IMR-90 (cell line): Measurements from ENCODE around the gene STIM1. TPM values are rescaled to one million over a fixed set of nuclear protein-coding genes. Genes with fewer than 3 reads are reported as not detected.

Source experiments
- ATAC-seq: fragments of 200-7000 bp; cut with Tn5 transposase; 2 replicates; pipeline ENCODE4 v1.9.1; 2020; ENCODE audit warnings: low read depth, mild to moderate bottlenecking, moderate library complexity
- BruUV-seq: library from RNA; stranded (reverse); fragments of 400-500 nt; replicated peaks from 2 replicates; lab custom pipeline; 2021; lab: Mats Ljungman, UMichigan
- CTCF ChIA-PET: fragments of 300-600 bp; formaldehyde crosslinking; extraction: SDS; loops from one replicate; lab custom pipeline; 2021; ENCODE audit warnings: antibody characterized with exemption; lab: Yijun Ruan, JAX
- POLR2A ChIA-PET: fragments of 300-600 bp; sonication (Branson Sonifier 250); formaldehyde crosslinking; loops from one replicate; lab custom pipeline; 2022; ENCODE audit warnings: antibody characterized with exemption; ENCODE audit not compliant: unreplicated experiment; lab: Charles Lee
- DNase-seq: peaks from one replicate; pipeline ENCODE4 v3.0.0; 2013
- H2AFZ ChIP-seq: replicated peaks from 2 replicates; pipeline ENCODE3; 2013; ENCODE audit warnings: low read length, mild to moderate bottlenecking; ENCODE audit not compliant: poor library complexity
- H2AK5ac ChIP-seq: 2 replicates; pipeline ENCODE4 v1.6.1; 2013; ENCODE audit warnings: low read depth, low read length, inconsistent platforms
- H2AK9ac ChIP-seq: replicated peaks from 2 replicates; pipeline ENCODE3; 2013; ENCODE audit warnings: mild to moderate bottlenecking, low read depth, low read length, moderate library complexity; ENCODE audit not compliant: poor library complexity
- H2BK120ac ChIP-seq: 2 replicates; pipeline ENCODE4 v1.6.1; 2013; ENCODE audit warnings: low read depth, low read length, inconsistent platforms
- H2BK15ac ChIP-seq: 3 replicates; pipeline ENCODE4 v1.6.1; 2013; ENCODE audit warnings: low read depth, low read length, inconsistent platforms
- H2BK20ac ChIP-seq: 2 replicates; pipeline ENCODE4 v1.6.1; 2013; ENCODE audit warnings: low read depth, mild to moderate bottlenecking, inconsistent platforms, low read length, moderate library complexity
- H2BK5ac ChIP-seq: 2 replicates; pipeline ENCODE4 v1.6.1; 2013; ENCODE audit warnings: mild to moderate bottlenecking, low read depth, low read length, inconsistent platforms; ENCODE audit not compliant: poor library complexity, severe bottlenecking
- H3K14ac ChIP-seq: replicated peaks from 2 replicates; pipeline ENCODE4 v1.6.1; 2013; ENCODE audit warnings: low read depth, low read length, inconsistent platforms
- H3K18ac ChIP-seq: 2 replicates; pipeline ENCODE4 v1.6.1; 2013; ENCODE audit warnings: low read depth, low read length, control low read depth
- H3K23ac ChIP-seq: 2 replicates; pipeline ENCODE4 v1.6.1; 2013; ENCODE audit warnings: low read depth, low read length, inconsistent platforms
- H3K27ac ChIP-seq: 2 replicates; pipeline ENCODE4 v1.5.1; 2013; ENCODE audit warnings: mild to moderate bottlenecking, control low read depth, low read length; ENCODE audit not compliant: insufficient read depth
- H3K27me3 ChIP-seq: 2 replicates; pipeline ENCODE4 v1.6.1; 2013; ENCODE audit warnings: low read length; ENCODE audit not compliant: control insufficient read depth, insufficient read depth
- H3K36me3 ChIP-seq: 2 replicates; pipeline ENCODE4 v1.6.1; 2013; ENCODE audit warnings: low read length, mixed read lengths; ENCODE audit not compliant: control insufficient read depth, insufficient read depth
- H3K4ac ChIP-seq: 2 replicates; pipeline ENCODE4 v1.6.1; 2013; ENCODE audit warnings: low read depth, low read length, inconsistent platforms
- H3K4me1 ChIP-seq: 2 replicates; pipeline ENCODE4 v1.6.1; 2013; ENCODE audit warnings: low read length, mixed read lengths; ENCODE audit not compliant: control insufficient read depth, insufficient read depth
- H3K4me2 ChIP-seq: 2 replicates; pipeline ENCODE4 v1.6.1; 2013; ENCODE audit warnings: low read depth, mild to moderate bottlenecking, control low read depth, low read length, moderate library complexity
- H3K4me3 ChIP-seq: 2 replicates; pipeline ENCODE4 v1.5.1; 2013; ENCODE audit warnings: low read depth, mild to moderate bottlenecking, control low read depth, low read length, moderate library complexity; ENCODE audit not compliant: insufficient read depth
- H3K56ac ChIP-seq: 2 replicates; pipeline ENCODE4 v1.6.1; 2013; ENCODE audit warnings: low read length, inconsistent platforms; ENCODE audit not compliant: insufficient read depth; ENCODE audit errors: extremely low read depth
- H3K79me1 ChIP-seq, 2 experiments: 2 replicates each; pipeline ENCODE4 v1.6.1; 2013; ENCODE audit warnings: low read length in 2 of 2, inconsistent platforms in 1 of 2, low read depth in 1 of 2
- H3K9ac ChIP-seq: 2 replicates; pipeline ENCODE4 v1.6.1; 2013; ENCODE audit warnings: low read depth, low read length, control low read depth
- H3K9me1 ChIP-seq: 2 replicates; pipeline ENCODE4 v1.6.1; 2013; ENCODE audit warnings: low read length, inconsistent platforms; ENCODE audit not compliant: insufficient read depth
- H3K9me3 ChIP-seq: 2 replicates; pipeline ENCODE4 v1.6.1; 2013; ENCODE audit warnings: low read length; ENCODE audit not compliant: control insufficient read depth, insufficient read depth
- H4K20me1 ChIP-seq: 2 replicates; pipeline ENCODE4 v1.6.1; 2013; ENCODE audit warnings: low read length, inconsistent platforms; ENCODE audit not compliant: insufficient read depth
- H4K5ac ChIP-seq: 2 replicates; pipeline ENCODE4 v1.6.1; 2013; ENCODE audit warnings: mild to moderate bottlenecking, low read depth, low read length, control low read depth
- H4K8ac ChIP-seq, 2 experiments: 2 replicates each; pipeline ENCODE4 v1.6.1; 2013; ENCODE audit warnings: low read depth in 2 of 2, low read length in 2 of 2, control low read depth in 1 of 2, inconsistent platforms in 1 of 2
- H4K91ac ChIP-seq: 2 replicates; pipeline ENCODE4 v1.6.1; 2013; ENCODE audit warnings: low read depth, low read length, inconsistent platforms; ENCODE audit not compliant: insufficient read depth
- BHLHE40 ChIP-seq: fragments of 150-350 bp; IDR thresholded peaks from 2 replicates; pipeline ENCODE4 v1.6.1; 2016; ENCODE audit warnings: mild to moderate bottlenecking, low read depth, low read length
- CEBPB ChIP-seq: IDR thresholded peaks from 2 replicates; pipeline ENCODE4 v1.6.1; 2012; ENCODE audit warnings: low read depth, low read length, improper control_type of control experiment
- CHD1 ChIP-seq: IDR thresholded peaks from 2 replicates; pipeline ENCODE4 v1.6.1; 2012; ENCODE audit warnings: low read depth, low read length, improper control_type of control experiment
- FOS ChIP-seq: fragments of 150-350 bp; IDR thresholded peaks from 2 replicates; pipeline ENCODE4 v1.6.1; 2016; ENCODE audit warnings: low read depth, low read length
- MAZ ChIP-seq: IDR thresholded peaks from 2 replicates; pipeline ENCODE4 v1.6.1; 2012; ENCODE audit warnings: low read depth, mild to moderate bottlenecking, low read length, improper control_type of control experiment, moderate library complexity, borderline replicate concordance
- MXI1 ChIP-seq: IDR thresholded peaks from 2 replicates; pipeline ENCODE4 v1.6.1; 2012; ENCODE audit warnings: low read depth, mild to moderate bottlenecking, low read length, moderate library complexity, borderline replicate concordance
- NFE2L2 ChIP-seq: fragments of 150-350 bp; IDR thresholded peaks from 2 replicates; pipeline ENCODE4 v1.6.1; 2016; ENCODE audit warnings: low read depth, mild to moderate bottlenecking, low read length
- POLR2A ChIP-seq: IDR thresholded peaks from 2 replicates; pipeline ENCODE4 v1.6.1; 2012; ENCODE audit warnings: mild to moderate bottlenecking, low read depth, low read length
- RAD21 ChIP-seq: IDR thresholded peaks from 2 replicates; pipeline ENCODE4 v1.6.1; 2012; ENCODE audit warnings: low read length, improper control_type of control experiment
- RCOR1 ChIP-seq: IDR thresholded peaks from 2 replicates; pipeline ENCODE4 v1.6.1; 2012; ENCODE audit warnings: mild to moderate bottlenecking, low read length, improper control_type of control experiment; ENCODE audit not compliant: insufficient replicate concordance
- RFX5 ChIP-seq: IDR thresholded peaks from 2 replicates; pipeline ENCODE4 v1.8.0; 2012; ENCODE audit warnings: low read depth, mild to moderate bottlenecking, low read length, moderate library complexity
- SMC3 ChIP-seq: fragments of 150-350 bp; IDR thresholded peaks from 2 replicates; pipeline ENCODE4 v1.6.1; 2016; ENCODE audit warnings: low read depth, mild to moderate bottlenecking, antibody characterized with exemption, low read length, moderate library complexity
- WGBS, 2 experiments: methylation state at CpG; one replicate each; pipeline versions ENCODE4 v1.1.5 to v1.1.7; 2013; ENCODE audit warnings: missing lambda C conversion rate in 2 of 2; ENCODE audit not compliant: insufficient read length in 1 of 2; ENCODE audit errors: extremely low coverage in 2 of 2; 5-methylcytosine and 5-hydroxymethylcytosine counted together
- dilution Hi-C: fragments of 300-500 bp; cut with HindIII; formaldehyde crosslinking; loops from one replicate; pipeline ENCODE4 v1.14.3; 2018; ENCODE audit warnings: low sequenced_read_pairs; ENCODE audit not compliant: unreplicated experiment
- in situ Hi-C: fragments of 300-500 bp; cut with MboI; formaldehyde crosslinking; loops from 3 replicates; pipeline ENCODE4 v1.14.3; 2019; ENCODE audit warnings: low sequenced_read_pairs, inconsistent platforms, mixed read lengths
- intact Hi-C: fragments of 100-400 bp; cut with micrococcal nuclease; formaldehyde crosslinking; loops from 2 replicates; pipeline ENCODE4 v1.10.0; 2022
- polyA plus RNA-seq, 3 experiments: library from polyadenylated mRNA; depleted of rRNA; stranded (reverse); fragments of >200 nt; gene quantifications; 2 replicates each; pipeline ENCODE4 v1.2.3, GENCODE V29; 2012; ENCODE audit warnings: low replicate concordance in 1 of 3
- total RNA-seq: library from RNA; depleted of rRNA; stranded (reverse); fragments of >200 nt; gene quantifications from 2 replicates; pipeline ENCODE4 v1.2.3, GENCODE V29; 2012
- TF ChIP-seq, protein P1 (sequence below): conservative IDR thresholded peaks from 2 replicates; pipeline ENCODE4 v1.5.1; 2012; ENCODE audit warnings: mild to moderate bottlenecking, low read depth, low read length, improper control_type of control experiment
- TF ChIP-seq, protein P2 (sequence below): fragments of 150-350 bp; IDR thresholded peaks from 2 replicates; pipeline ENCODE4 v1.6.1; 2017; ENCODE audit warnings: mild to moderate bottlenecking, antibody characterized with exemption, low read length, low read depth
- TF ChIP-seq, protein P3 (sequence below): fragments of 150-350 bp; IDR thresholded peaks from 2 replicates; pipeline ENCODE4 v1.6.1; 2016; ENCODE audit warnings: low read depth, mild to moderate bottlenecking, low read length, moderate library complexity, borderline replicate concordance

Gene STIM1
- total and polyA plus RNA-seq, 2 of the 4 experiments (the other 2 are of a cell fraction): 17.9 to 23.0 TPM

GRCh38 chr11:4086575-4087353 lies 231.3 kb downstream of the STIM1 start:
- no peak overlapping the region for H2AK5ac ChIP-seq
- in situ Hi-C loops: no loop called here

More at GRCh38 chr11:4086575-4087353, 231.3 kb downstream of the STIM1 start:
- Histone ChIP-seq H3K9me1 (peaks cover 12% of the 10 kb centered on the region; the same call in 1 of the 2 replicates), H3K18ac (no peak overlapping the region), H4K5ac (no peak overlapping the region), H3K23ac (no peak overlapping the region), H2AFZ (no peak overlapping the region), H3K9me3 (no peaks in the 10 kb centered on the region), H2BK20ac (no peak overlapping the region), H3K79me1 (no peaks in the 10 kb centered on the region), H4K91ac (no peak overlapping the region), H4K8ac (no peak overlapping the region), H3K27me3 (no peaks in the 10 kb centered on the region), H3K9ac (no peak overlapping the region), H3K14ac (no peak overlapping the region; the same call in 1 of the 2 replicates), H3K27ac (no peak overlapping the region), H3K4me1 (peaks cover 3% of the 10 kb centered on the region; the same call in 1 of the 2 replicates), H3K56ac (no peak overlapping the region), H2BK120ac (no peak overlapping the region), H2AK9ac (no peak overlapping the region), H3K4me3 (no peak overlapping the region), H2BK15ac (no peak overlapping the region), H2BK5ac (no peak overlapping the region), H3K36me3 (peaks cover 17% of the 10 kb centered on the region), H3K4ac (no peak overlapping the region), H3K4me2 (no peak overlapping the region), H4K20me1 (no peaks in the 10 kb centered on the region)
- no peak for ATAC-seq
- CTCF ChIA-PET: interaction anchor here (1.5 kb wide), 1 partner anchor 14 kb away, joined by 4 read pairs; no protein-coding TSS in a partner anchor
- no peak for DNase-seq
- 90% methylated on average over 6 of the region's 8 CpGs; no CpG with 5 or more reads in 1 of the 2 experiments for WGBS, 2 experiments
- TF ChIP-seq FOS (no peak), CHD1 (no peak), BHLHE40 (no peak), CEBPB (no peak), RCOR1 (no peak), MXI1 (no peak), RAD21 (no peak), SMC3 (no peak), RFX5 (no peak), NFE2L2 (no peak), POLR2A (no peak), MAZ (no peak)
- TF ChIP-seq, protein P1, sequence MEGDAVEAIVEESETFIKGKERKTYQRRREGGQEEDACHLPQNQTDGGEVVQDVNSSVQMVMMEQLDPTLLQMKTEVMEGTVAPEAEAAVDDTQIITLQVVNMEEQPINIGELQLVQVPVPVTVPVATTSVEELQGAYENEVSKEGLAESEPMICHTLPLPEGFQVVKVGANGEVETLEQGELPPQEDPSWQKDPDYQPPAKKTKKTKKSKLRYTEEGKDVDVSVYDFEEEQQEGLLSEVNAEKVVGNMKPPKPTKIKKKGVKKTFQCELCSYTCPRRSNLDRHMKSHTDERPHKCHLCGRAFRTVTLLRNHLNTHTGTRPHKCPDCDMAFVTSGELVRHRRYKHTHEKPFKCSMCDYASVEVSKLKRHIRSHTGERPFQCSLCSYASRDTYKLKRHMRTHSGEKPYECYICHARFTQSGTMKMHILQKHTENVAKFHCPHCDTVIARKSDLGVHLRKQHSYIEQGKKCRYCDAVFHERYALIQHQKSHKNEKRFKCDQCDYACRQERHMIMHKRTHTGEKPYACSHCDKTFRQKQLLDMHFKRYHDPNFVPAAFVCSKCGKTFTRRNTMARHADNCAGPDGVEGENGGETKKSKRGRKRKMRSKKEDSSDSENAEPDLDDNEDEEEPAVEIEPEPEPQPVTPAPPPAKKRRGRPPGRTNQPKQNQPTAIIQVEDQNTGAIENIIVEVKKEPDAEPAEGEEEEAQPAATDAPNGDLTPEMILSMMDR: no peak
- TF ChIP-seq, protein P2, sequence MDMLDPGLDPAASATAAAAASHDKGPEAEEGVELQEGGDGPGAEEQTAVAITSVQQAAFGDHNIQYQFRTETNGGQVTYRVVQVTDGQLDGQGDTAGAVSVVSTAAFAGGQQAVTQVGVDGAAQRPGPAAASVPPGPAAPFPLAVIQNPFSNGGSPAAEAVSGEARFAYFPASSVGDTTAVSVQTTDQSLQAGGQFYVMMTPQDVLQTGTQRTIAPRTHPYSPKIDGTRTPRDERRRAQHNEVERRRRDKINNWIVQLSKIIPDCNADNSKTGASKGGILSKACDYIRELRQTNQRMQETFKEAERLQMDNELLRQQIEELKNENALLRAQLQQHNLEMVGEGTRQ: no peak
- TF ChIP-seq, protein P3, sequence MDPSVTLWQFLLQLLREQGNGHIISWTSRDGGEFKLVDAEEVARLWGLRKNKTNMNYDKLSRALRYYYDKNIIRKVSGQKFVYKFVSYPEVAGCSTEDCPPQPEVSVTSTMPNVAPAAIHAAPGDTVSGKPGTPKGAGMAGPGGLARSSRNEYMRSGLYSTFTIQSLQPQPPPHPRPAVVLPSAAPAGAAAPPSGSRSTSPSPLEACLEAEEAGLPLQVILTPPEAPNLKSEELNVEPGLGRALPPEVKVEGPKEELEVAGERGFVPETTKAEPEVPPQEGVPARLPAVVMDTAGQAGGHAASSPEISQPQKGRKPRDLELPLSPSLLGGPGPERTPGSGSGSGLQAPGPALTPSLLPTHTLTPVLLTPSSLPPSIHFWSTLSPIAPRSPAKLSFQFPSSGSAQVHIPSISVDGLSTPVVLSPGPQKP: no peak
- BruUV-seq: no TSS peak
- POLR2A ChIA-PET: no interaction called here
- dilution Hi-C loops (no loop called here), intact Hi-C loops (no loop called here)
